ENCODE data around the gene FAT1.

DNA sequence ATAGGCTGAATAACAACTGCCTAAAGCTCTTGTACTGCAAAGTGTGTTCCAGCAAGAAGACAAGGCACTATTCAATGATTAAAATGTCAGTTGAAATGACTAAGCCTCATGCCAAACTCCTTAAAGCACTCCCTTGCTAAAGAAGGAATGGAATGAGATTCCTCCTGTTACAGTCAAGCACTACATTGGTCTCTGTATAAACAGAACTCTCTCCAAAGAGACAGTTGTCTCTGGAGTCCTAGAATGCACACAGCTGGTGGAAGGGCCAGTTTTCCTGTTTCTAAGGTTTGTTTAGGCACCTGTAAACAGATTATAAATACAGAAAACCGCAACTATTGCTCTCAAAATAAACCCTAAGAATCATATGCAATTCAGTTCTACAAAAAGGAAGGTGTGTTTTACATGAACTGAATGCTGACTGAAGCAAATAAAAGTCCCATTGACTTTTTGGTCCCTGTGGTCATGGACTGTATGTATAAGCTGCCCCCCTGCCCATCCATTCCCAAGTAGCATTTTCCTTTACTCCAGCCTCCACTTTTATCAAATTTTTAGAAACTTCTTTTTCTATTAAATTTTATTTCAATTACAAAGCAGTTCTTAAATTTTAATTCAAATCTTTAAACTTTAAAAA is 47.0 kb downstream of the FAT1 start:
- no peak for TF ChIP-seq PKNOX1 (IDR thresholded peaks at IDR 0.05)
- no peak for TF ChIP-seq ELF4 (IDR thresholded peaks at IDR 0.05)
- TF ChIP-seq SP1 (IDR thresholded peaks at IDR 0.05), result no peak
- no peak for TF ChIP-seq FOXA1 (IDR thresholded peaks at IDR 0.05)
- no peak for TF ChIP-seq ZNF384 (IDR thresholded peaks at IDR 0.05)
- no peak for TF ChIP-seq NFRKB (IDR thresholded peaks at IDR 0.05)
- no peak for TF ChIP-seq CTBP1 (IDR thresholded peaks at IDR 0.05; ENCODE audit: borderline replicate concordance)
- TF ChIP-seq BHLHE40 (IDR thresholded peaks at IDR 0.05; ENCODE audit: borderline replicate concordance), result no peak
- no peak for TF ChIP-seq FOXM1 (IDR thresholded peaks at IDR 0.05; ENCODE audit: borderline replicate concordance)
- TF ChIP-seq FOXK2 (IDR thresholded peaks at IDR 0.05), result no peak
